Stimulated activated CD8-positive, alpha-beta memory T cell treated with anti-CD3 and anti-CD28 coated beads, Interleukin-4, amount 100 ng/mL, for 48 hours (primary cell): ENCODE measurements around the gene DISC1.

Experiments
- DNase-seq: peaks from one replicate; pipeline ENCODE4 v3.0.0-alpha.2; 2020

DISC1 gene

DNA sequence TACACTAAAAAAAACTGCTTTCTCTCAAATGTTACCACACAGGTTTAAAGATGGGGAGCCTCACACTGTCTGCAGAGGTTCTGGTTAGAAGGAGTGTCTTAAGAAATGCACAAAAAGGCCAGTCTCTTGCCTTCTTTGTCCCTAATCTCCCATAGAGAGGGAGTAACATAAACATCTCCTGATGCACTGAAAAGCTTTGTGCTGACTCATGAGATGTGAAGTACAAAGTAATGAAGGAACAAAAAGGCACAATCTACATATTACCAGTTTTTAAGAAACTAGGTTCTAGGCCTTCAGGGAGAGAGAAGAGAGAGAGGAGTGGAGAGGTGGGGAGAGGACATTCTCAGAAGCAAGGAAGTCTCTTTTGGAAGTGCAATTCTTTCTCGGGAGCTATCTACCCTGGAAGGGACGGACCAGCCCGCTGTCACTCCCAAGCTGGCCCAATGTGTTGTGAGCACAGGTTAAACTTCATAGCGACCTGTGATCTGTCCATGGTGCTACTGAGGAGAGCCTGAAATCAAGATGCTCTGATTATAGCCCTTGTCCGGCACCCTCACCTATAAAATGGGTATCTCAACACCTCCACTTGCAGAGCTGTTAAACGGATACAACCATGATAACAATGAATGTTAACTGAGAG lies 458.1 kb downstream of the DISC1 start:
- no peak for DNase-seq

GRCh38 chr1:232090816-232091215 lies 464.2 kb downstream of the DISC1 start:
- DNase-seq, result no peak
